Measurements from ENCODE around the gene DNAJC15.

The DNAJC15 gene

GRCh38 chr13:43102304-43102703, 78.9 kb downstream of the DNAJC15 start:
- TF ChIP-seq CTCF (IDR thresholded peaks at IDR 0.05; ENCODE audit: low read depth, low read length): no peak
- H3K4me3 ChIP-seq (ENCODE audit: low read depth, low read length): no peak overlapping the region
- H3K27me3 ChIP-seq (ENCODE audit: insufficient read depth, low read depth, severe bottlenecking): no peaks in the 10 kb centered on the region
- H3K9me3 ChIP-seq (ENCODE audit: severe bottlenecking): no peaks in the 10 kb centered on the region
- DNase-seq: no peak
- no peaks in the 10 kb centered on the region for H3K36me3 ChIP-seq
- no peak overlapping the region for H3K27ac ChIP-seq

GRCh38 chr13:43107780-43108179, 84.4 kb downstream of the DNAJC15 start:
- Histone ChIP-seq H3K9me3 (ENCODE audit: severe bottlenecking) (no peaks in the 10 kb centered on the region), H3K4me3 (ENCODE audit: low read depth, low read length) (no peak overlapping the region), H3K36me3 (no peaks in the 10 kb centered on the region), H3K27me3 (ENCODE audit: insufficient read depth, low read depth, severe bottlenecking) (no peaks in the 10 kb centered on the region), H3K27ac (no peak overlapping the region)
- no peak for DNase-seq
- no peak for TF ChIP-seq CTCF (IDR thresholded peaks at IDR 0.05; ENCODE audit: low read depth, low read length)

GRCh38 chr13:43110036-43110435, 86.7 kb downstream of the DNAJC15 start:
- Histone ChIP-seq H3K9me3 (ENCODE audit: severe bottlenecking) (no peaks in the 10 kb centered on the region), H3K4me3 (ENCODE audit: low read depth, low read length) (no peak overlapping the region), H3K36me3 (no peaks in the 10 kb centered on the region), H3K27ac (no peak overlapping the region), H3K27me3 (ENCODE audit: insufficient read depth, low read depth, severe bottlenecking) (no peaks in the 10 kb centered on the region)
- TF ChIP-seq CTCF (IDR thresholded peaks at IDR 0.05; ENCODE audit: low read depth, low read length): no peak
- DNase-seq: no peak

- Histone ChIP-seq H3K27me3 (ENCODE audit: insufficient read depth, low read depth, severe bottlenecking) (no peaks in the 10 kb centered on the region), H3K4me3 (ENCODE audit: low read depth, low read length) (no peak overlapping the region), H3K9me3 (ENCODE audit: severe bottlenecking) (no peaks in the 10 kb centered on the region), H3K36me3 (no peaks in the 10 kb centered on the region), H3K27ac (no peak overlapping the region)
- no peak for TF ChIP-seq CTCF (IDR thresholded peaks at IDR 0.05; ENCODE audit: low read depth, low read length)
- DNase-seq: no peak
These were observed 87.3 kb downstream of the DNAJC15 start for GRCh38 chr13:43110658-43111057.

GRCh38 chr13:43111559-43112400, 88.4 kb downstream of the DNAJC15 start:
- H3K27me3 ChIP-seq (ENCODE audit: insufficient read depth, low read depth, severe bottlenecking): no peaks in the 10 kb centered on the region
- no peak overlapping the region for H3K4me3 ChIP-seq (ENCODE audit: low read depth, low read length)

More at GRCh38 chr13:43111559-43112400, 88.4 kb downstream of the DNAJC15 start:
- Histone ChIP-seq H3K27ac (no peak overlapping the region), H3K36me3 (no peaks in the 10 kb centered on the region), H3K9me3 (ENCODE audit: severe bottlenecking) (no peaks in the 10 kb centered on the region)
- TF ChIP-seq CTCF (IDR thresholded peaks at IDR 0.05; ENCODE audit: low read depth, low read length): no peak
- no peak for DNase-seq
